PC-9 (cell line): ENCODE data around the gene MECP2.

ENCODE experiments used
- EZH2 ChIP-seq: fragments of 200-600 bp; sonication (generic); IDR thresholded peaks from 2 replicates; pipeline ENCODE4 v1.8.0; 2017; ENCODE audit warnings: antibody characterized with exemption, low read depth
- TF ChIP-seq, protein P1 (sequence below): fragments of 200-600 bp; sonication (generic); conservative IDR thresholded peaks from 2 replicates; pipeline ENCODE4 v1.6.1; 2017; ENCODE audit warnings: mixed run types, antibody characterized with exemption, mild to moderate bottlenecking, moderate library complexity

DNA sequence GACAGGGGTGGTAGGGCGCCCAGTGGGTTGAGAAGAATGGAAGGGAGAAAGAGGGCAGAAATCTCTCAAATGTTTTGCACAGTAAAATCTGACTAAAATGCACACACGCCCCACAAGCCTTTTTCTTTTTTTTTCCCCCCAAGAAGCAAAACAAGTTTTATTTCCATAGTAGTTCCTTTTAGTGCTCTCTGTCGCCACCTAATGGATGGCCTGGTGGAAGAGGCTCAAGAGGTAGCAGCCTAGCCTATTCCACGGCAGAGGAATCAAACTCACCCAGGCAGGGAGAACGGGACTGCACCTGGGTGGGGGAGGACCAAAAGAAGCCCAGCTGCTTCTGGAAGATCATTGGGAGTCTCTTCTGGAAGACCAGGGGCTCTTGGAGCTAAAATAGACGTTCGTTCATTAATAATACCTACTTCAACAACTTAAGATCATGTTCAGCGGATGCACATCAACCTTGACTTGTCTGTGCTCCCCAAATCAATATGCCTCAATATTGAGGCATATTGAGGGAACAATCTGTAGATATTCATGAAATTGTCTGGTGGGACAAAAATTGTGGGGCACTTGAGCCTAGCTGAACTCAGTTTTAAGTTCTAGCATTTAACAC lies 46.2 kb downstream of the MECP2 start:
- no peak for TF ChIP-seq EZH2
- TF ChIP-seq, protein P1, sequence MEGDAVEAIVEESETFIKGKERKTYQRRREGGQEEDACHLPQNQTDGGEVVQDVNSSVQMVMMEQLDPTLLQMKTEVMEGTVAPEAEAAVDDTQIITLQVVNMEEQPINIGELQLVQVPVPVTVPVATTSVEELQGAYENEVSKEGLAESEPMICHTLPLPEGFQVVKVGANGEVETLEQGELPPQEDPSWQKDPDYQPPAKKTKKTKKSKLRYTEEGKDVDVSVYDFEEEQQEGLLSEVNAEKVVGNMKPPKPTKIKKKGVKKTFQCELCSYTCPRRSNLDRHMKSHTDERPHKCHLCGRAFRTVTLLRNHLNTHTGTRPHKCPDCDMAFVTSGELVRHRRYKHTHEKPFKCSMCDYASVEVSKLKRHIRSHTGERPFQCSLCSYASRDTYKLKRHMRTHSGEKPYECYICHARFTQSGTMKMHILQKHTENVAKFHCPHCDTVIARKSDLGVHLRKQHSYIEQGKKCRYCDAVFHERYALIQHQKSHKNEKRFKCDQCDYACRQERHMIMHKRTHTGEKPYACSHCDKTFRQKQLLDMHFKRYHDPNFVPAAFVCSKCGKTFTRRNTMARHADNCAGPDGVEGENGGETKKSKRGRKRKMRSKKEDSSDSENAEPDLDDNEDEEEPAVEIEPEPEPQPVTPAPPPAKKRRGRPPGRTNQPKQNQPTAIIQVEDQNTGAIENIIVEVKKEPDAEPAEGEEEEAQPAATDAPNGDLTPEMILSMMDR: peak; percentile 76
